PC-9 (cell line): ENCODE data around the gene RBM48. TPM values are rescaled to one million over a fixed set of nuclear protein-coding genes. Genes with fewer than 3 reads are reported as not detected.
"Not testable (repeated sequence)": the region's sequence is repeated elsewhere in the genome, so short reads cannot be mapped to it uniquely, and the experiment has no call there.

Experiments
- Bru-seq: library from RNA; stranded (reverse); fragments of 400-500 nt; gene quantifications from one replicate; lab custom pipeline; 2021; lab: Mats Ljungman, UMichigan
- BruChase-seq, 2 experiments: library from RNA; stranded (reverse); fragments of 400-500 nt; gene quantifications; one replicate each; lab custom pipeline; 2021; lab: Mats Ljungman, UMichigan
- BruUV-seq: library from RNA; stranded (reverse); fragments of 400-500 nt; replicated peaks from 2 replicates; lab custom pipeline; 2021; lab: Mats Ljungman, UMichigan
- CTCF ChIA-PET: fragments of 300-600 bp; sonication (Branson Sonifier 250); formaldehyde crosslinking; loops from one replicate; lab custom pipeline; 2022; ENCODE audit warnings: antibody characterized with exemption; lab: Charles Lee
- POLR2A ChIA-PET: fragments of 300-600 bp; sonication (Branson Sonifier 250); formaldehyde crosslinking; loops from one replicate; lab custom pipeline; 2022; ENCODE audit warnings: antibody characterized with exemption; ENCODE audit not compliant: unreplicated experiment; lab: Charles Lee
- DNase-seq, 2 experiments: peaks; one replicate each; pipeline versions ENCODE4 v3.0.0 to v3.0.0-alpha.2; 2015 to 2022; ENCODE audit warnings: mixed read lengths in 1 of 2
- H2AFZ ChIP-seq: fragments of 200-600 bp; sonication (generic); 2 replicates; pipeline ENCODE4 v1.8.1; 2017; ENCODE audit warnings: antibody characterized with exemption
- H3F3A ChIP-seq: fragments of 200-600 bp; sonication (generic); 2 replicates; pipeline ENCODE4 v1.8.1; 2017; ENCODE audit warnings: antibody characterized with exemption, mild to moderate bottlenecking, low read depth; ENCODE audit not compliant: insufficient read depth
- H3K27ac ChIP-seq: fragments of 200-600 bp; sonication (generic); 2 replicates; pipeline ENCODE4 v1.6.1; 2016; ENCODE audit warnings: mixed run types
- H3K27me3 ChIP-seq: fragments of 200-600 bp; sonication (generic); 2 replicates; pipeline ENCODE4 v1.6.1; 2016; ENCODE audit warnings: low read depth, mixed run types; ENCODE audit not compliant: insufficient read depth
- H3K36me3 ChIP-seq: fragments of 200-600 bp; sonication (generic); 2 replicates; pipeline ENCODE4 v1.6.1; 2016; ENCODE audit warnings: low read depth, mixed run types
- H3K4me1 ChIP-seq: fragments of 200-600 bp; sonication (generic); replicated peaks from 2 replicates; pipeline ENCODE4 v1.6.1; 2016; ENCODE audit warnings: mixed run types; ENCODE audit not compliant: insufficient read depth
- H3K4me2 ChIP-seq: fragments of 200-600 bp; sonication (generic); 2 replicates; pipeline ENCODE4 v1.6.1; 2017; ENCODE audit warnings: mixed run types
- H3K4me3 ChIP-seq: fragments of 200-600 bp; sonication (generic); 2 replicates; pipeline ENCODE4 v1.6.1; 2016; ENCODE audit warnings: mixed run types
- H3K79me2 ChIP-seq: fragments of 200-600 bp; sonication (generic); 2 replicates; pipeline ENCODE4 v1.6.1; 2017; ENCODE audit warnings: low read depth, mixed run types
- H3K9me2 ChIP-seq: fragments of 200-600 bp; sonication (generic); 2 replicates; pipeline ENCODE4 v1.8.1; 2017; ENCODE audit warnings: mild to moderate bottlenecking; ENCODE audit not compliant: insufficient read depth
- H3K9me3 ChIP-seq: fragments of 200-600 bp; sonication (generic); 2 replicates; pipeline ENCODE4 v1.8.1; 2016; ENCODE audit warnings: low read depth; ENCODE audit not compliant: insufficient read depth
- H4K20me1 ChIP-seq: fragments of 200-600 bp; sonication (generic); 2 replicates; pipeline ENCODE4 v1.8.1; 2017; ENCODE audit not compliant: insufficient read depth
- CTCF ChIP-seq: fragments of 200-600 bp; sonication (generic); conservative IDR thresholded peaks from 2 replicates; pipeline ENCODE4 v1.6.1; 2017; ENCODE audit warnings: mixed run types, antibody characterized with exemption, mild to moderate bottlenecking, moderate library complexity
- EZH2 ChIP-seq: fragments of 200-600 bp; sonication (generic); IDR thresholded peaks from 2 replicates; pipeline ENCODE4 v1.8.0; 2017; ENCODE audit warnings: antibody characterized with exemption, low read depth
- intact Hi-C: fragments of 100-400 bp; cut with micrococcal nuclease; formaldehyde crosslinking; loops from one replicate; pipeline ENCODE4 v1.10.0; 2022; ENCODE audit not compliant: unreplicated experiment
- long read RNA-seq: library from polyadenylated mRNA; stranded (forward); transcript quantifications from one replicate; pipeline ENCODE4 v2.0.0, GENCODE V29; 2022
- total RNA-seq: library from RNA; stranded (reverse); gene quantifications from 2 replicates; pipeline ENCODE4 v1.2.3, GENCODE V29; 2021

The RBM48 gene
- total RNA-seq: 7.4 and 11.5 TPM in 2 replicates
- Bru-seq, nascent RNA: percentile 89 among the genes with signal in this experiment
- BruChase-seq, experiment 1, labeled RNA remaining after a 2-hour chase: percentile 84 among the genes with signal in this experiment
- BruChase-seq, experiment 2, labeled RNA remaining after a 6-hour chase: percentile 73 among the genes with signal in this experiment
- long read RNA-seq, full-length matches to known transcripts: 30 of 37 reads
- long read RNA-seq, partial matches to known transcripts: 1 of 37 reads
- long read RNA-seq, other reads (novel, unspliced or antisense): 6 of 37 reads

GRCh38 chr7:92528188-92528957 is at the start of gene RBM48, which contains the start of gene PEX1:
Gene RBM48 (plus strand): TSS chr7:92528795. CDS start chr7:92528814, 19 bp downstream.
Gene PEX1 (minus strand): TSS chr7:92528520. CDS start chr7:92528435, 85 bp downstream.
- TF ChIP-seq CTCF (peak; percentile 50), EZH2 (no peak)
- TSS peak; percentile 59 for BruUV-seq
- peak; percentile 97 to 99 for DNase-seq
- peaks cover 57% of the 10 kb centered on the region for H3K79me2 ChIP-seq
- peak within 1 kb of the TSS; percentile 97 for H2AFZ ChIP-seq
- H3K9me3 ChIP-seq: no peaks in the 10 kb centered on the region
- H4K20me1 ChIP-seq: no peaks in the 10 kb centered on the region; the same call in 1 of the 2 replicates
- peak within 1 kb of the TSS; percentile 91 for H3K4me2 ChIP-seq
- H3K4me1 ChIP-seq: peaks cover 18% of the 10 kb centered on the region
- CTCF ChIA-PET: interaction anchor here (0.5 to 1.0 kb wide), 18 partner anchors 24 to 1009 kb away, joined by 3 to 18 read pairs (median 4); partner anchors contain the start of genes FAM133B, GATAD1 and VPS50
- 0 out of 2 replicates have a peak, but pooled peaks cover 8% of the 10 kb centered on the region for H3F3A ChIP-seq
- H3K27me3 ChIP-seq: no peaks in the 10 kb centered on the region
- POLR2A ChIA-PET: interaction anchor here (0.5 to 1.0 kb wide), 13 partner anchors 11 to 1434 kb away, joined by 3 to 12 read pairs (median 4); partner anchors contain the start of gene FAM133B
- H3K36me3 ChIP-seq: peaks cover 24% of the 10 kb centered on the region
- peak within 1 kb of the TSS; percentile 95 for H3K4me3 ChIP-seq
- peak within 1 kb of the TSS; percentile 52 for H3K27ac ChIP-seq
- intact Hi-C loops: loop anchor here (1.0 to 5.0 kb wide), 6 partner anchors 66 to 704 kb away; partner anchors contain the start of genes GATAD1, MTERF1 and VPS50
- H3K9me2 ChIP-seq: no peaks in the 10 kb centered on the region

- H2AFZ ChIP-seq, H3K9me2 ChIP-seq, H4K20me1 ChIP-seq, intact Hi-C loops, DNase-seq, CTCF ChIA-PET, BruUV-seq, H3K79me2 ChIP-seq, H3K4me2 ChIP-seq, H3K4me3 ChIP-seq, POLR2A ChIA-PET, H3K36me3 ChIP-seq, H3K9me3 ChIP-seq, H3F3A ChIP-seq, H3K27ac ChIP-seq, H3K27me3 ChIP-seq: not testable (repeated sequence)
- H3K4me1 ChIP-seq: peaks cover 11% of the 10 kb centered on the region
These were observed 49.4 kb upstream of the RBM48 start for GRCh38 chr7:92479146-92479545.

- CTCF ChIA-PET: not testable (repeated sequence)
These were observed 45.0 kb upstream of the RBM48 start for GRCh38 chr7:92483624-92484023.

GRCh38 chr7:92484226-92484625 is 44.4 kb upstream of the RBM48 start:
- H3K4me2 ChIP-seq, H3K9me3 ChIP-seq, H3K27me3 ChIP-seq, H3K27ac ChIP-seq, H2AFZ ChIP-seq, H3F3A ChIP-seq, BruUV-seq, H3K79me2 ChIP-seq, H3K9me2 ChIP-seq, H3K4me3 ChIP-seq, CTCF ChIA-PET, H3K36me3 ChIP-seq, DNase-seq, intact Hi-C loops, POLR2A ChIA-PET, H4K20me1 ChIP-seq: not testable (repeated sequence)
- peaks cover 15% of the 10 kb centered on the region for H3K4me1 ChIP-seq

More at GRCh38 chr7:92483624-92484023, 45.0 kb upstream of the RBM48 start:
- H3K79me2 ChIP-seq, H3K9me2 ChIP-seq, H3K27ac ChIP-seq, intact Hi-C loops, POLR2A ChIA-PET, H2AFZ ChIP-seq, H3F3A ChIP-seq, H4K20me1 ChIP-seq, H3K27me3 ChIP-seq, H3K4me3 ChIP-seq, H3K9me3 ChIP-seq, BruUV-seq, DNase-seq, H3K4me2 ChIP-seq, H3K36me3 ChIP-seq: not testable (repeated sequence)
- peaks cover 15% of the 10 kb centered on the region for H3K4me1 ChIP-seq
